Measurements from ENCODE around the gene GSTM2.
A peak's percentile ranks its signal among the peaks of the same experiment; 100 is the strongest.
"Not testable (repeated sequence)": the region's sequence is repeated elsewhere in the genome, so short reads cannot be mapped to it uniquely, and the experiment has no call there.

The GSTM2 gene

GRCh38 chr1:109673861-109674260, 6.0 kb downstream of the GSTM2 start:
- not testable (repeated sequence) for DNase-seq

GRCh38 chr1:109676683-109677381, 9.0 kb downstream of the GSTM2 start:
- DNase-seq, result not testable (repeated sequence)

GRCh38 chr1:109677459-109677858, 9.6 kb downstream of the GSTM2 start:
- no peak for DNase-seq

GRCh38 chr1:109678637-109679036, 10.8 kb downstream of the GSTM2 start:
- not testable (repeated sequence) for DNase-seq

GRCh38 chr1:109684777-109685176, 16.9 kb downstream of the GSTM2 start:
- DNase-seq, result not testable (repeated sequence)

GRCh38 chr1:109685399-109685798, 17.5 kb downstream of the GSTM2 start:
- not testable (repeated sequence) for DNase-seq

- DNase-seq, result not testable (repeated sequence)
Observed at GRCh38 chr1:109685890-109686289, 18.0 kb downstream of the GSTM2 start.

- not testable (repeated sequence) for DNase-seq
Observed at GRCh38 chr1:109687109-109687508, 19.3 kb downstream of the GSTM2 start.

- DNase-seq, result peak in 21 of 56 donors; percentile 8 to 76 (median 50)
Observed at GRCh38 chr1:109687641-109688499, 20.0 kb downstream of the GSTM2 start, which contains the start of gene GSTM1. Gene GSTM1, plus strand, starts transcription at chr1:109687817. Its CDS starts 57 bp downstream, at chr1:109687874.

- peak in 7 of 56 donors; percentile 13 to 44 (median 20) for DNase-seq
Observed at GRCh38 chr1:109689844-109690405, 22.1 kb downstream of the GSTM2 start.

GRCh38 chr1:109691759-109692158, 23.9 kb downstream of the GSTM2 start:
- peak in 1 of 56 donors; percentile 32 for DNase-seq

- DNase-seq, result not testable (repeated sequence)
Observed at GRCh38 chr1:109694400-109694799, 26.5 kb downstream of the GSTM2 start.

GRCh38 chr1:109695138-109695537, 27.3 kb downstream of the GSTM2 start:
- not testable (repeated sequence) for DNase-seq

GRCh38 chr1:109697066-109697465, 29.2 kb downstream of the GSTM2 start:
- DNase-seq, result no peak

- not testable (repeated sequence) for DNase-seq
Observed at GRCh38 chr1:109697861-109698260, 30.0 kb downstream of the GSTM2 start.

GRCh38 chr1:109702940-109703339, 35.1 kb downstream of the GSTM2 start:
- not testable (repeated sequence) for DNase-seq

- no peak for DNase-seq
Observed at GRCh38 chr1:109704173-109704572, 36.3 kb downstream of the GSTM2 start.

- no peak for DNase-seq
Observed at GRCh38 chr1:109705411-109705810, 37.6 kb downstream of the GSTM2 start.

GRCh38 chr1:109708949-109709348, 41.1 kb downstream of the GSTM2 start:
- DNase-seq, result not testable (repeated sequence)

GRCh38 chr1:109709822-109710221, 42.0 kb downstream of the GSTM2 start:
- DNase-seq, result not testable (repeated sequence)

GRCh38 chr1:109711593-109712320, 43.9 kb downstream of the GSTM2 start, which contains the start of gene GSTM5:
Gene GSTM5, plus strand, starts transcription at chr1:109712251. Its CDS starts 62 bp downstream, at chr1:109712313.
- DNase-seq, result peak in 1 of 56 donors; percentile 18
